Trophoblast cell (in vitro differentiated cells and primary cell): Measurements from ENCODE around the gene TNFAIP8L1.

Experiments
- DNase-seq, 2 donors: peaks; one replicate each; pipeline ENCODE4 v3.0.0-alpha.2; 2016
- H2AFZ ChIP-seq: 2 replicates; pipeline ENCODE4 v1.6.1; 2013; ENCODE audit warnings: low read length, moderate library complexity, mild to moderate bottlenecking; ENCODE audit not compliant: insufficient read depth, poor library complexity
- H2AK5ac ChIP-seq: 2 replicates; pipeline ENCODE4 v1.6.1; 2013; ENCODE audit warnings: mild to moderate bottlenecking, low read length
- H2BK120ac ChIP-seq: 2 replicates; pipeline ENCODE4 v1.6.1; 2013; ENCODE audit warnings: low read length, mild to moderate bottlenecking, moderate library complexity; ENCODE audit not compliant: insufficient read depth, poor library complexity
- H2BK12ac ChIP-seq: 2 replicates; pipeline ENCODE4 v1.6.1; 2013; ENCODE audit warnings: mild to moderate bottlenecking, low read length, moderate library complexity
- H2BK5ac ChIP-seq: 2 replicates; pipeline ENCODE4 v1.6.1; 2013; ENCODE audit warnings: low read length, low read depth, moderate library complexity, mild to moderate bottlenecking; ENCODE audit not compliant: poor library complexity
- H3K14ac ChIP-seq: 2 replicates; pipeline ENCODE4 v1.6.1; 2013; ENCODE audit warnings: mild to moderate bottlenecking, low read length
- H3K18ac ChIP-seq: 2 replicates; pipeline ENCODE4 v1.6.1; 2013; ENCODE audit warnings: mild to moderate bottlenecking, low read length
- H3K23ac ChIP-seq: 2 replicates; pipeline ENCODE4 v1.6.1; 2013; ENCODE audit warnings: low read length
- H3K27ac ChIP-seq: 2 replicates; pipeline ENCODE4 v1.5.1; 2013; ENCODE audit warnings: low read depth, mild to moderate bottlenecking, inconsistent platforms, low read length, moderate library complexity
- H3K27me3 ChIP-seq: 2 replicates; pipeline ENCODE4 v1.6.1; 2013; ENCODE audit warnings: inconsistent platforms, mild to moderate bottlenecking, low read length, moderate library complexity; ENCODE audit not compliant: insufficient read depth
- H3K36me3 ChIP-seq, 2 experiments: 1 replicate in 1 of 2; 2 replicates in 1 of 2; pipeline ENCODE4 v1.6.1; 2013; ENCODE audit warnings: low read length in 2 of 2, mild to moderate bottlenecking in 2 of 2, moderate library complexity in 1 of 2; ENCODE audit not compliant: insufficient read depth in 2 of 2, control insufficient read depth in 1 of 2
- H3K4ac ChIP-seq: 2 replicates; pipeline ENCODE4 v1.6.1; 2013; ENCODE audit warnings: low read depth, mild to moderate bottlenecking, low read length, moderate library complexity
- H3K4me1 ChIP-seq, 2 experiments: 1 replicate in 1 of 2; 2 replicates in 1 of 2; pipeline ENCODE4 v1.6.1; 2013; ENCODE audit warnings: low read length in 2 of 2, mild to moderate bottlenecking in 2 of 2, moderate library complexity in 1 of 2; ENCODE audit not compliant: insufficient read depth in 2 of 2, control insufficient read depth in 1 of 2
- H3K4me2 ChIP-seq: 2 replicates; pipeline ENCODE4 v1.6.1; 2013; ENCODE audit warnings: inconsistent platforms, mild to moderate bottlenecking, low read length, moderate library complexity
- H3K4me3 ChIP-seq: 2 replicates; pipeline ENCODE4 v1.5.1; 2013; ENCODE audit warnings: mild to moderate bottlenecking, low read depth, low read length, inconsistent platforms
- H3K79me1 ChIP-seq: one replicate; pipeline ENCODE4 v1.6.1; 2013; ENCODE audit warnings: low read length
- H3K79me2 ChIP-seq: 2 replicates; pipeline ENCODE4 v1.6.1; 2013; ENCODE audit warnings: low read length, mild to moderate bottlenecking; ENCODE audit not compliant: control insufficient read depth, insufficient read depth, poor library complexity
- H3K9ac ChIP-seq: 2 replicates; pipeline ENCODE4 v1.6.1; 2013; ENCODE audit warnings: mild to moderate bottlenecking, low read length
- H3K9me3 ChIP-seq: 2 replicates; pipeline ENCODE4 v1.6.1; 2013; ENCODE audit warnings: low read depth, mild to moderate bottlenecking, control low read depth, inconsistent platforms, low read length; ENCODE audit not compliant: insufficient read depth
- H4K12ac ChIP-seq: 2 replicates; pipeline ENCODE4 v1.6.1; 2013; ENCODE audit warnings: low read depth, mild to moderate bottlenecking, low read length, moderate library complexity
- H4K8ac ChIP-seq: 2 replicates; pipeline ENCODE4 v1.6.1; 2013; ENCODE audit warnings: low read depth, mild to moderate bottlenecking, low read length, moderate library complexity
- H4K91ac ChIP-seq: one replicate; pipeline ENCODE4 v1.6.1; 2013; ENCODE audit warnings: low read depth, mild to moderate bottlenecking, low read length, moderate library complexity
- WGBS: extraction: QIAGEN DNeasy Blood & Tissue Kit; methylation state at CpG from one replicate; pipeline ENCODE4 v1.1.7; 2013; ENCODE audit warnings: missing lambda C conversion rate; ENCODE audit not compliant: insufficient read length, insufficient coverage; ENCODE audit errors: extremely low coverage; 5-methylcytosine and 5-hydroxymethylcytosine counted together

Gene TNFAIP8L1

GRCh38 chr19:4684312-4685095 is 45.2 kb downstream of the TNFAIP8L1 start:
- H3K4me2 ChIP-seq = no peak overlapping the region
- no peaks in the 10 kb centered on the region for H3K9me3 ChIP-seq
- no peak overlapping the region for H2BK120ac ChIP-seq
- H3K36me3 ChIP-seq = peaks cover 72 to 75% of the 10 kb centered on the region in 2 experiments
- no peak overlapping the region for H3K27ac ChIP-seq
- no peaks in the 10 kb centered on the region for H3K4me1 ChIP-seq
- H3K4ac ChIP-seq = no peak overlapping the region
- no peak overlapping the region for H3K18ac ChIP-seq
- no peak overlapping the region for H2BK12ac ChIP-seq
- no peaks in the 10 kb centered on the region for H3K79me1 ChIP-seq
- no peak overlapping the region for H2BK5ac ChIP-seq
- no peak overlapping the region for H3K14ac ChIP-seq
- H3K4me3 ChIP-seq = no peak overlapping the region
- WGBS = no CpG with 5 or more reads among the region's 28 CpGs
- no peaks in the 10 kb centered on the region for H3K79me2 ChIP-seq
- H4K91ac ChIP-seq = no peak overlapping the region
- no peak overlapping the region for H4K12ac ChIP-seq
- DNase-seq = no peak
- no peaks in the 10 kb centered on the region for H3K27me3 ChIP-seq
- H4K8ac ChIP-seq = no peak overlapping the region
- no peak overlapping the region for H3K9ac ChIP-seq
- H2AK5ac ChIP-seq = no peak overlapping the region
- no peak overlapping the region for H2AFZ ChIP-seq
- H3K23ac ChIP-seq = no peak overlapping the region

DNA sequence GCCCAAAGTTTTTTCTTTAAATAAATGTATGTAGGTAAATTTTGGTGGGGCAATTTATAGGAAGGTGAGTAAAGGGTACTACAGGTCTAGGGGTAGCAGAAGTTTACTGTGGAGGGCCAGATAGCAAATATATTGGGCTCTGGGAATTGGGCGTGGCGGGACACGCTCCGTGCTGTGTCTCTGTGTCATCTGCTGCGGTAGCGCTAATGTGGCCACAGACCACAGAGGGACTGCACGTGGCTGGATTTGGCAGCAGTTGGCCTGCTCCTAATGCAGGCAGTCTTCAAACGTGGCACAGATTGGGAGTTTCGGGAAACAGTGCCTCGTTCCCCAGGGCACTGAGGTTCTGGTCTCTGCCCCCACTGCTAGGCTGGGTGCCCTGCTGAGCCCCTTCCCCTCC is 47.4 kb downstream of the TNFAIP8L1 start:
- Histone ChIP-seq H3K14ac (no peak overlapping the region), H3K23ac (no peak overlapping the region), H3K4ac (no peak overlapping the region), H2AK5ac (no peak overlapping the region), H3K4me2 (no peak overlapping the region), H2AFZ (no peak overlapping the region), H2BK120ac (no peak overlapping the region), H3K4me3 (no peak overlapping the region), H4K8ac (no peak overlapping the region), H3K27me3 (no peaks in the 10 kb centered on the region), H2BK5ac (no peak overlapping the region), H3K9me3 (no peaks in the 10 kb centered on the region), H2BK12ac (no peak overlapping the region), H4K91ac (no peak overlapping the region), H3K79me1 (no peaks in the 10 kb centered on the region), H4K12ac (no peak overlapping the region), H3K4me1 (no peaks in the 10 kb centered on the region), H3K18ac (no peak overlapping the region), H3K27ac (no peak overlapping the region), H3K79me2 (no peaks in the 10 kb centered on the region), H3K9ac (no peak overlapping the region), H3K36me3 (peaks cover 80 to 82% of the 10 kb centered on the region in 2 experiments)
- no CpG with 5 or more reads among the region's 10 CpGs for WGBS
- DNase-seq = no peak

DNA sequence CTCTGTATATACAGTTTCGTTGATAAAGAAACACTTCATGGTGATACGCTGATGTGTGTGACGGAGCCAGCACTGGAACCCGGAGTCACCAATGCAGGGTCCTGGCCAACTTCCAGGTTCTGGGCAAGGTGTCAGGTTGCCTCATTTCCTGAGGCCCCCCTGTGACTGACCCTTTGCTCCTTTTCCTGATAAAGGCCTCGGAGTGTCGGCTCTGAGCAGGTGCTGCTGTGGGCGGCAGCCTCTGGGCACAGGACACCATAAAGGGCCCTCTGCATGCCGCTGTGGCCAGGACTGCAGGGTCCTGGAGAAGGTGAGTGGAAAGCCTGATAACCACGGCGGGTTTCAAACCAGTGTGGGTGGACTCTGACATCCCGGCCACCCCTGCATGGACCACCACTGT is 48.1 kb downstream of the TNFAIP8L1 start:
- Histone ChIP-seq H3K18ac (no peak overlapping the region), H2AFZ (no peak overlapping the region), H3K9me3 (no peaks in the 10 kb centered on the region), H3K4me3 (no peak overlapping the region), H4K91ac (no peak overlapping the region), H4K12ac (no peak overlapping the region), H2BK5ac (no peak overlapping the region), H3K27ac (no peak overlapping the region), H3K79me1 (no peaks in the 10 kb centered on the region), H3K9ac (no peak overlapping the region), H2AK5ac (no peak overlapping the region), H4K8ac (no peak overlapping the region), H3K4me1 (no peaks in the 10 kb centered on the region), H2BK12ac (no peak overlapping the region), H3K23ac (no peak overlapping the region), H3K4ac (no peak overlapping the region), H3K79me2 (no peaks in the 10 kb centered on the region), H3K27me3 (no peaks in the 10 kb centered on the region), H3K4me2 (no peak overlapping the region), H2BK120ac (no peak overlapping the region), H3K36me3 (peaks cover 81% of the 10 kb centered on the region in 2 experiments), H3K14ac (no peak overlapping the region)
- WGBS = no CpG with 5 or more reads among the region's 11 CpGs
- no peak for DNase-seq

- Histone ChIP-seq H3K36me3 (peaks cover 81% of the 10 kb centered on the region in 2 experiments), H3K4me1 (no peaks in the 10 kb centered on the region), H4K91ac (no peak overlapping the region), H2BK120ac (no peak overlapping the region), H3K79me1 (no peaks in the 10 kb centered on the region), H3K4me2 (no peak overlapping the region), H3K79me2 (no peaks in the 10 kb centered on the region), H3K4me3 (no peak overlapping the region), H3K27me3 (no peaks in the 10 kb centered on the region), H3K18ac (no peak overlapping the region), H2BK12ac (no peak overlapping the region), H2AFZ (no peak overlapping the region), H3K4ac (no peak overlapping the region), H2BK5ac (no peak overlapping the region), H2AK5ac (no peak overlapping the region), H4K12ac (no peak overlapping the region), H3K9me3 (no peaks in the 10 kb centered on the region), H3K27ac (no peak overlapping the region), H4K8ac (no peak overlapping the region), H3K23ac (no peak overlapping the region), H3K14ac (no peak overlapping the region), H3K9ac (no peak overlapping the region)
- no peak for DNase-seq
- WGBS = no CpG with 5 or more reads among the region's 26 CpGs
These were observed 49.3 kb downstream of the TNFAIP8L1 start for GRCh38 chr19:4688587-4688986.
